GM19438 (cell line): Measurements from ENCODE around the gene DCP2.

Experiments used
- ATAC-seq: cut with Tn5 transposase; IDR thresholded peaks from one replicate; pipeline ENCODE4 v1.9.1; 2021; ENCODE audit warnings: low read depth; ENCODE audit not compliant: unreplicated experiment

DCP2 gene

GRCh38 chr5:113062869-113063508 is 86.4 kb downstream of the DCP2 start:
- no peak for ATAC-seq

GRCh38 chr5:113063927-113064326 is 87.3 kb downstream of the DCP2 start:
- ATAC-seq = no peak

DNA sequence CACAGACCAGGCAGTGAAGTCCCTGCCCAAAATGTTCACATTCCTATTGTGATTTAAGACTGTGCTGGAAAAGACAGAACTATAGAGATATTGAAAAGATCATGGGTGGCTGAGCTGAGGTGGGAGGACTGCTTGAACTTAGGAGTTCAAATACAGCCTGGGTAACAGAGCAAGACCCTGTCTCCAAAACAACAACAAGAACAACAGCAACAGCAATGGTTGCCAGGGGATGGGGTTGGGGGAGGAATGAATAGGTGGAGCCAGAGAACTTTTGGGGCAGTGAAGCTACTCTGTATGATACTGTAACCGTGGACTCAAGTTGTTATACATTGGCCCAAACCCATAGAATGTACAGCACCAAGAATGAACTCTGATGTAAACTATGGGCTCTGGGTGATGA is 88.2 kb downstream of the DCP2 start:
- ATAC-seq = no peak

- ATAC-seq = no peak
Observed at GRCh38 chr5:113065626-113066025, 89.0 kb downstream of the DCP2 start.

DNA sequence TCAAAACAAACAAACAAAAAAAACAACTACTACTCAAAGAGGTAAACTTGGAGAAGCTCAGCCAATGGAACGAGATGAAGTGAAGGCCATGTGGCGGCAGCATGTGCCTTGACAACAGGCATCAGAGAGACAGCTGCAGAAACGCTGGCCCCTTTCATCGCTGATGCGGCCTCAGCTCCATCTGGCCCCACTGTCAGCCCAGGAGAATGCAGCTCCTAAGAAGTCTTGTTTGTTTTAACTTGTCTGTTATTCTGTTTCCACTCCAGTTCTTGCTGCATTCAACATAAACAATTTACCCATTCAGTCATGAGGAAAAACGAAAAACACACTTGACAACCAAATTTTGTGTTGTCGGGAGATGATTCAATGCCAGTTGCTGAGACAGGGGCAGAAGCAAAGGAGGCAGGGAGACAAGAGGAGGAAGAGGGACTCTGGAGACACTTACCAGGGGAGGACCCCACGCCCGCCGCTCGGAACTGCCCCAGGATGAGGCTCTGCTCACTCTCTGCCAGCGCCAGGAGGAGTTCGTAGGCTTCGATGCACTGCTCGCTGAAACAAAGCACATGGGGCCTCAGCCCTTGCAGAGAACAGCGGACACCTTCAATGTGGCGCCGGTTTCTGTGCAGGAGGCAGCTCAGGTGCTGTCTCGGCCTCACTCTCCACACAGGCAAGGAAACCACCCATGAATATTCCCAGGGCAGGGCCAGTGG is 91.2 kb downstream of the DCP2 start:
- ATAC-seq = no peak

- ATAC-seq = no peak
Observed at GRCh38 chr5:113068559-113068958, 92.0 kb downstream of the DCP2 start.
